Measurements from ENCODE around the gene ZNF396.

Gene ZNF396

DNA sequence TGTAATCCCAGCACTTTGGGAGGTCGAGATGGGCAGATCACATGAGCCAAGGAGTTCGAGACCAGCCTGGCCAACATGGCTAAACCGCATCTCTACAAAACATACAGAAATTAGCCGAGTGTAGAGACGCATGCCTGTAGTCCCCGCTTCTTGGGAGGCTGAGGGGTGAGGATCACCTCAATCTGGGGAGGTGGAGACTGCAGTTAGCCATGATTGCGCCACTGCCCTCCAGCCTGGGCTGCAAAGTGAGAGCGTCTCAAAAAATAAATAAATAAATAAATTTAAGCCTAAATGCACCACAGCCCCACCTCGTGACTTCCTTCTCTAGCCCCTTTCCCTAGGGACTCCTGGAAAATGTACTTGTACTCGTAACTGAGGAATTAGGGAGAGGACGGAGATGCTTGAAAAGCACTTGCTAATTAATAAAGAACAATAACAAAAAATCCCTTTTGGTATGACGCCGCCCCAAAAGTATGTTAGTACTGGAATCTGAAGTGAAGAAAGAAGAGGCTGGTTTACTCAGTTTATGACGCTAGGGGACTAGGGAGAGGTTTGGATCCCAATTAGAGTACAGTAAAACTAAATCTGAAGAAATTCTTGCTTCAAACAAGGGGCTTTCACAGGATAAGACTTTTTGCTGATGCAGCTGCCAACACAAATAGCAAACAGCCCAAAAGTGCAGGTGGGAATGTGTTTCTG is 887 bp upstream of the ZNF396 start:
- Histone ChIP-seq H3K27me3 (ENCODE audit: low read depth, low read length) (no peaks in the 10 kb centered on the region), H3K27ac (ENCODE audit: low read length) (no peak overlapping the region), H3K4me3 (ENCODE audit: low read length) (no peak overlapping the region), H3K4me1 (ENCODE audit: low read length) (peaks cover 4% of the 10 kb centered on the region), H3K4me2 (ENCODE audit: low read length) (no peak overlapping the region), H3K9ac (ENCODE audit: low read length) (no peak overlapping the region), H4K20me1 (ENCODE audit: insufficient read depth, low read length) (no peaks in the 10 kb centered on the region), H3K79me2 (ENCODE audit: low read length) (no peaks in the 10 kb centered on the region), H2AFZ (ENCODE audit: low read depth, low read length) (no peak overlapping the region), H3K9me3 (ENCODE audit: insufficient read depth, low read length) (no peaks in the 10 kb centered on the region), H3K36me3 (replicated peaks; ENCODE audit: low read depth, low read length) (no peaks in the 10 kb centered on the region)
- TF ChIP-seq, protein P1, sequence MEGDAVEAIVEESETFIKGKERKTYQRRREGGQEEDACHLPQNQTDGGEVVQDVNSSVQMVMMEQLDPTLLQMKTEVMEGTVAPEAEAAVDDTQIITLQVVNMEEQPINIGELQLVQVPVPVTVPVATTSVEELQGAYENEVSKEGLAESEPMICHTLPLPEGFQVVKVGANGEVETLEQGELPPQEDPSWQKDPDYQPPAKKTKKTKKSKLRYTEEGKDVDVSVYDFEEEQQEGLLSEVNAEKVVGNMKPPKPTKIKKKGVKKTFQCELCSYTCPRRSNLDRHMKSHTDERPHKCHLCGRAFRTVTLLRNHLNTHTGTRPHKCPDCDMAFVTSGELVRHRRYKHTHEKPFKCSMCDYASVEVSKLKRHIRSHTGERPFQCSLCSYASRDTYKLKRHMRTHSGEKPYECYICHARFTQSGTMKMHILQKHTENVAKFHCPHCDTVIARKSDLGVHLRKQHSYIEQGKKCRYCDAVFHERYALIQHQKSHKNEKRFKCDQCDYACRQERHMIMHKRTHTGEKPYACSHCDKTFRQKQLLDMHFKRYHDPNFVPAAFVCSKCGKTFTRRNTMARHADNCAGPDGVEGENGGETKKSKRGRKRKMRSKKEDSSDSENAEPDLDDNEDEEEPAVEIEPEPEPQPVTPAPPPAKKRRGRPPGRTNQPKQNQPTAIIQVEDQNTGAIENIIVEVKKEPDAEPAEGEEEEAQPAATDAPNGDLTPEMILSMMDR (IDR thresholded peaks at IDR 0.05; ENCODE audit: low read depth, low read length), result no peak

- TF ChIP-seq, protein P1 (IDR thresholded peaks at IDR 0.05; ENCODE audit: low read depth, low read length), result no peak
- no peak for TF ChIP-seq EZH2phosphoT487 (IDR thresholded peaks at IDR 0.05; ENCODE audit: low read depth)
- Histone ChIP-seq H3K36me3 (replicated peaks; ENCODE audit: low read depth, low read length) (no peaks in the 10 kb centered on the region), H3K4me3 (ENCODE audit: low read length) (peak overlapping the region; percentile 96), H3K9me3 (ENCODE audit: insufficient read depth, low read length) (no peaks in the 10 kb centered on the region), H3K79me2 (ENCODE audit: low read length) (no peaks in the 10 kb centered on the region), H3K27me3 (ENCODE audit: low read depth, low read length) (no peaks in the 10 kb centered on the region), H3K4me1 (ENCODE audit: low read length) (peaks cover 4% of the 10 kb centered on the region), H4K20me1 (ENCODE audit: insufficient read depth, low read length) (no peaks in the 10 kb centered on the region), H2AFZ (ENCODE audit: low read depth, low read length) (peak overlapping the region; percentile 57), H3K27ac (ENCODE audit: low read length) (no peak overlapping the region), H3K9ac (ENCODE audit: low read length) (peak overlapping the region; percentile 84), H3K4me2 (ENCODE audit: low read length) (peak overlapping the region; percentile 83)
Measured at GRCh38 chr18:35376393-35376741, 770 bp downstream of the ZNF396 start.

- no peak overlapping the region for H3K4me3 ChIP-seq (ENCODE audit: low read length)
- H3K27ac ChIP-seq (ENCODE audit: low read length), result no peak overlapping the region
- no peaks in the 10 kb centered on the region for H3K9me3 ChIP-seq (ENCODE audit: insufficient read depth, low read length)
- TF ChIP-seq, protein P1 (IDR thresholded peaks at IDR 0.05; ENCODE audit: low read depth, low read length), result no peak
- no peak for TF ChIP-seq EZH2phosphoT487 (IDR thresholded peaks at IDR 0.05; ENCODE audit: low read depth)
- no peaks in the 10 kb centered on the region for H3K27me3 ChIP-seq (ENCODE audit: low read depth, low read length)
- H3K79me2 ChIP-seq (ENCODE audit: low read length), result no peaks in the 10 kb centered on the region
- no peak overlapping the region for H2AFZ ChIP-seq (ENCODE audit: low read depth, low read length)
- no peak overlapping the region for H3K4me2 ChIP-seq (ENCODE audit: low read length)
- H3K36me3 ChIP-seq (replicated peaks; ENCODE audit: low read depth, low read length), result no peaks in the 10 kb centered on the region
- no peaks in the 10 kb centered on the region for H4K20me1 ChIP-seq (ENCODE audit: insufficient read depth, low read length)
- H3K9ac ChIP-seq (ENCODE audit: low read length), result no peak overlapping the region
- H3K4me1 ChIP-seq (ENCODE audit: low read length), result peaks cover 4% of the 10 kb centered on the region
Measured at GRCh38 chr18:35374708-35375107, 2.4 kb downstream of the ZNF396 start.

- H3K27ac ChIP-seq (ENCODE audit: low read length), result no peak overlapping the region
- no peak overlapping the region for H2AFZ ChIP-seq (ENCODE audit: low read depth, low read length)
- no peaks in the 10 kb centered on the region for H3K27me3 ChIP-seq (ENCODE audit: low read depth, low read length)
- no peak overlapping the region for H3K4me2 ChIP-seq (ENCODE audit: low read length)
- no peak overlapping the region for H3K9ac ChIP-seq (ENCODE audit: low read length)
- H3K9me3 ChIP-seq (ENCODE audit: insufficient read depth, low read length), result no peaks in the 10 kb centered on the region
- peaks cover 4% of the 10 kb centered on the region for H3K4me1 ChIP-seq (ENCODE audit: low read length)
- no peaks in the 10 kb centered on the region for H4K20me1 ChIP-seq (ENCODE audit: insufficient read depth, low read length)
- no peaks in the 10 kb centered on the region for H3K36me3 ChIP-seq (replicated peaks; ENCODE audit: low read depth, low read length)
- H3K4me3 ChIP-seq (ENCODE audit: low read length), result no peak overlapping the region
- TF ChIP-seq EZH2phosphoT487 (IDR thresholded peaks at IDR 0.05; ENCODE audit: low read depth), result no peak
- TF ChIP-seq, protein P1 (IDR thresholded peaks at IDR 0.05; ENCODE audit: low read depth, low read length), result no peak
- no peaks in the 10 kb centered on the region for H3K79me2 ChIP-seq (ENCODE audit: low read length)
Measured at GRCh38 chr18:35371412-35372195, 5.5 kb downstream of the ZNF396 start.

Measured in OCI-LY3 (cell line).